ENCODE data around the gene MYO18B. TPM values are rescaled to one million over a fixed set of nuclear protein-coding genes. Genes with fewer than 3 reads are reported as not detected.

The MYO18B gene
- polyA plus RNA-seq, 3 donors: not detected

- intact Hi-C loops (cut with micrococcal nuclease): no loop called here
- no peak overlapping the region for H3K4me2 ChIP-seq (replicated peaks; ENCODE audit: extremely low read depth, low read length, poor library complexity, severe bottlenecking)
- Mint-ChIP-seq H3K4me1 (no peaks in the 10 kb centered on the region), H3K9me3 (peaks cover 0 to 2% (median 0%) of the 10 kb centered on the region in 7 donors), H3K4me3 (no peak overlapping the region), H3K36me3 (no peaks in the 10 kb centered on the region), H3K27ac (no peak overlapping the region), H3K27me3 (ENCODE audit: low read depth in 3 of 3) (peaks cover 3 to 15% (median 4%) of the 10 kb centered on the region in 3 donors)
- TF ChIP-seq CTCF (IDR thresholded peaks at IDR 0.05): no peak
- no peak overlapping the region for H2AFZ ChIP-seq (ENCODE audit: insufficient read depth, low read depth, low read length, poor library complexity, severe bottlenecking)
- DNase-seq: no peak
- no peaks in the 10 kb centered on the region for H3K79me2 ChIP-seq (ENCODE audit: insufficient read depth, low read length)
- no peaks in the 10 kb centered on the region for H3K27me3 ChIP-seq (ENCODE audit: control insufficient read depth in 2 of 2, insufficient read depth in 2 of 2, low read length in 2 of 2)
- H3K27ac ChIP-seq (ENCODE audit: low read depth in 1 of 2, low read length in 2 of 2): no peak overlapping the region
- 100% methylated on average over 5 of the region's 9 CpGs for WGBS (ENCODE audit: insufficient coverage)
- H4K20me1 ChIP-seq (ENCODE audit: insufficient read depth, low read length): no peaks in the 10 kb centered on the region
- H3K4me1 ChIP-seq (ENCODE audit: control insufficient read depth in 1 of 2, insufficient read depth in 2 of 2, low read length in 2 of 2): no peaks in the 10 kb centered on the region
- H3K9ac ChIP-seq (ENCODE audit: insufficient read depth, low read length, poor library complexity, severe bottlenecking): no peak overlapping the region
- no peak overlapping the region for H3K4me3 ChIP-seq (replicated peaks in 1 of 3; ENCODE audit: low read depth in 2 of 3, low read length in 3 of 3)
- H3K9me3 ChIP-seq (replicated peaks in 1 of 2; ENCODE audit: control insufficient read depth in 1 of 2, insufficient read depth in 1 of 2, low read length in 2 of 2): peaks cover 0 to under 1% of the 10 kb centered on the region in 2 donors
- H3K36me3 ChIP-seq (replicated peaks in 1 of 2; ENCODE audit: control insufficient read depth in 1 of 2, insufficient read depth in 2 of 2, low read length in 2 of 2): no peaks in the 10 kb centered on the region
Measured at GRCh38 chr22:25827415-25827814, 85.4 kb downstream of the MYO18B start.

- H3K9ac ChIP-seq (ENCODE audit: insufficient read depth, low read length, poor library complexity, severe bottlenecking): no peak overlapping the region
Measured at GRCh38 chr22:25828422-25828821, 86.4 kb downstream of the MYO18B start.

More at GRCh38 chr22:25828422-25828821, 86.4 kb downstream of the MYO18B start:
- TF ChIP-seq CTCF (IDR thresholded peaks at IDR 0.05): no peak
- Histone ChIP-seq H3K4me3 (replicated peaks in 1 of 3; ENCODE audit: low read depth in 2 of 3, low read length in 3 of 3) (no peak overlapping the region), H3K36me3 (replicated peaks in 1 of 2; ENCODE audit: control insufficient read depth in 1 of 2, insufficient read depth in 2 of 2, low read length in 2 of 2) (no peaks in the 10 kb centered on the region), H3K79me2 (ENCODE audit: insufficient read depth, low read length) (no peaks in the 10 kb centered on the region), H3K4me1 (ENCODE audit: control insufficient read depth in 1 of 2, insufficient read depth in 2 of 2, low read length in 2 of 2) (no peaks in the 10 kb centered on the region), H3K9me3 (replicated peaks in 1 of 2; ENCODE audit: control insufficient read depth in 1 of 2, insufficient read depth in 1 of 2, low read length in 2 of 2) (no peaks in the 10 kb centered on the region), H2AFZ (ENCODE audit: insufficient read depth, low read depth, low read length, poor library complexity, severe bottlenecking) (no peak overlapping the region), H3K27me3 (ENCODE audit: control insufficient read depth in 2 of 2, insufficient read depth in 2 of 2, low read length in 2 of 2) (no peaks in the 10 kb centered on the region), H3K4me2 (replicated peaks; ENCODE audit: extremely low read depth, low read length, poor library complexity, severe bottlenecking) (no peak overlapping the region), H3K27ac (ENCODE audit: low read depth in 1 of 2, low read length in 2 of 2) (no peak overlapping the region), H4K20me1 (ENCODE audit: insufficient read depth, low read length) (no peaks in the 10 kb centered on the region)
- Mint-ChIP-seq H3K4me1 (no peaks in the 10 kb centered on the region), H3K36me3 (no peaks in the 10 kb centered on the region), H3K4me3 (no peak overlapping the region), H3K27me3 (ENCODE audit: low read depth in 3 of 3) (peaks cover 3 to 15% (median 4%) of the 10 kb centered on the region in 3 donors), H3K27ac (no peak overlapping the region), H3K9me3 (peaks cover 0 to 2% (median 0%) of the 10 kb centered on the region in 7 donors)
- intact Hi-C loops (cut with micrococcal nuclease): no loop called here
- no peak for DNase-seq
